ENCODE data around the gene DGAT2L6.

Gene DGAT2L6

GRCh38 chrX:70247252-70247651 is 70.0 kb downstream of the DGAT2L6 start:
- Histone ChIP-seq H3K36me3 (ENCODE audit: insufficient read depth, low read length) (no peaks in the 10 kb centered on the region), H3K9me3 (ENCODE audit: low read length) (no peaks in the 10 kb centered on the region), H3K27me3 (ENCODE audit: control insufficient read depth in 1 of 2, insufficient read depth in 2 of 2, low read length in 2 of 2) (no peaks in the 10 kb centered on the region), H3K9ac (ENCODE audit: low read length) (no peak overlapping the region), H3K27ac (ENCODE audit: low read depth, low read length) (no peak overlapping the region), H3K4me1 (ENCODE audit: insufficient read depth, low read length) (no peaks in the 10 kb centered on the region), H3K4me3 (ENCODE audit: low read depth in 1 of 2, low read length in 2 of 2) (no peak overlapping the region)

DNA sequence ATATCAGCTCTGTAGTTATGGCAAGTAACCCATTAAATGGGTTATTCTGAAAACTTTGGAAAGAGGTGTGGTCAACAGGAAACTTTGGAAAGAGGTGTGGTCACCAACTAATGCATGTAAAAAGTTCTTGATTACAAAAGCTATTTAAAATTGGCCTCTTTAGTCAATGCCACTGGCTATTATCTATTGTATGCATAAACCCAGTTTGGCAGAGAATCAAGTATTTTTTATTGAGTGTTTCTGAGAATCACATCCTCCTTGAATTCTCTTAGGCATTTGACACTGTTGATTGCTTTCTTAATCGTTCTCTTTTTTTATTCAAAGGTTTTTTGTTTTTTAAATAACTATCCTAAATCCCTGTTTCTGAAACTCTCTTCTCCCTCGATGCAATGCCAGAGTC is 75.2 kb downstream of the DGAT2L6 start:
- H3K4me1 ChIP-seq (ENCODE audit: insufficient read depth, low read length), result no peaks in the 10 kb centered on the region
- H3K9me3 ChIP-seq (ENCODE audit: low read length), result no peaks in the 10 kb centered on the region
- no peak overlapping the region for H3K4me3 ChIP-seq (ENCODE audit: low read depth in 1 of 2, low read length in 2 of 2)
- no peaks in the 10 kb centered on the region for H3K36me3 ChIP-seq (ENCODE audit: insufficient read depth, low read length)
- H3K27me3 ChIP-seq (ENCODE audit: control insufficient read depth in 1 of 2, insufficient read depth in 2 of 2, low read length in 2 of 2), result no peaks in the 10 kb centered on the region
- no peak overlapping the region for H3K27ac ChIP-seq (ENCODE audit: low read depth, low read length)
- no peak overlapping the region for H3K9ac ChIP-seq (ENCODE audit: low read length)

DNA sequence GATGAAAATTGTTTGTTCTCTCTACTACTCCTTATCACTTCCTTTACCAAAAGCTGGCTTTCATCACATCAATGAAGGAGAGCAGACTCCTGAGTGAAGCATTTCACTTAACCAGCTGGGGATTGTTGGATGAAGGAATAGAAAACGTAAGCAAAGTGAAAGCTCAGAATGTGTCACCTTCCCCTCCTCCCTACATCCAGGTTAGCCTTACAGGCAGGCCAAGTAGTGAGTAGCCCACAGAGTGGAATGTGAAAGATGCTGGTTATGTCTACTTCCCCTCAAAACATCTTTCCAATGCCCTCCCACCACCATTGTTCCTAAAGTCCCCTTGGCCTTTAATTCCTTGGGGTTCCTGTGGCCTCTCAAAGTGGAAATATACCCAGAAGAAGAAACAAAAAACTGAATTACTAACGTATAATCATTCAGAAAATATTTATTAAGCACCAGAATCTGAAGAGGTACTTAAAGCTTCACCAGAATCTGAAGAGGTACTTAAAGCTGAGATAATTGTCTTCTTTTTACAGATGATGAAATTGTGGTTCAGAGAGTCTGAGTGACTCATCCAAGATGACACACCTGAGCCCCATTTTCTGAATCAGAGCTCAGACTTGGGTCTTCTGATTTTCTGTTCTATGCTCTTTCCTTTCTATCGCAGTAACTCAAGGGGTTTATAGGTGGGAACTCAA is 76.2 kb downstream of the DGAT2L6 start:
- H3K4me3 ChIP-seq (ENCODE audit: low read depth in 1 of 2, low read length in 2 of 2), result no peak overlapping the region
- H3K4me1 ChIP-seq (ENCODE audit: insufficient read depth, low read length), result no peaks in the 10 kb centered on the region
- no peaks in the 10 kb centered on the region for H3K27me3 ChIP-seq (ENCODE audit: control insufficient read depth in 1 of 2, insufficient read depth in 2 of 2, low read length in 2 of 2)
- H3K36me3 ChIP-seq (ENCODE audit: insufficient read depth, low read length), result no peaks in the 10 kb centered on the region
- no peak overlapping the region for H3K27ac ChIP-seq (ENCODE audit: low read depth, low read length)
- no peak overlapping the region for H3K9ac ChIP-seq (ENCODE audit: low read length)
- no peaks in the 10 kb centered on the region for H3K9me3 ChIP-seq (ENCODE audit: low read length)

DNA sequence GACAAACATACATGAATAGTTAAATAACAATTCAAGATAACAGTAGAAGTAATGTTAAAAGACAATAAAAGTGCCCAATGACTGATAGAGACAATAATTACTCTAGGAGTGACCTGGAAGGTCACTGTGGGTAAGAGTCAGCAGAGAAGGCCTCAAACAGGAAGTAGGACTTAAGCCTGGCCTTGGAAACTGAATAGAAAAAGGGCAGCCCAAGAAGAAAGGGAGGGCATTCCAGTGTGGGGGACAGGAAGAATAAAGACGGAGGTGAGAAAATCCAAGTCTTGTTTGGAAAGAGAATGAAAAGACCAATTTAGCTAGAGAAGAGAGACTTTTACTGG is 76.7 kb downstream of the DGAT2L6 start:
- Histone ChIP-seq H3K9me3 (ENCODE audit: low read length) (no peaks in the 10 kb centered on the region), H3K27ac (ENCODE audit: low read depth, low read length) (no peak overlapping the region), H3K4me3 (ENCODE audit: low read depth in 1 of 2, low read length in 2 of 2) (no peak overlapping the region), H3K4me1 (ENCODE audit: insufficient read depth, low read length) (no peaks in the 10 kb centered on the region), H3K9ac (ENCODE audit: low read length) (no peak overlapping the region), H3K36me3 (ENCODE audit: insufficient read depth, low read length) (no peaks in the 10 kb centered on the region), H3K27me3 (ENCODE audit: control insufficient read depth in 1 of 2, insufficient read depth in 2 of 2, low read length in 2 of 2) (no peaks in the 10 kb centered on the region)

GRCh38 chrX:70254909-70255308 is 77.6 kb downstream of the DGAT2L6 start:
- H3K9ac ChIP-seq (ENCODE audit: low read length), result no peak overlapping the region
- no peaks in the 10 kb centered on the region for H3K36me3 ChIP-seq (ENCODE audit: insufficient read depth, low read length)
- H3K9me3 ChIP-seq (ENCODE audit: low read length), result no peaks in the 10 kb centered on the region
- H3K27ac ChIP-seq (ENCODE audit: low read depth, low read length), result no peak overlapping the region
- H3K27me3 ChIP-seq (ENCODE audit: control insufficient read depth in 1 of 2, insufficient read depth in 2 of 2, low read length in 2 of 2), result no peaks in the 10 kb centered on the region
- H3K4me1 ChIP-seq (ENCODE audit: insufficient read depth, low read length), result no peaks in the 10 kb centered on the region
- H3K4me3 ChIP-seq (ENCODE audit: low read depth in 1 of 2, low read length in 2 of 2), result no peak overlapping the region

Data from muscle layer of colon (tissue), 2 donors.